Naive thymus-derived CD8-positive, alpha-beta T cell (primary cell): ENCODE measurements around the gene PDYN. TPM values are rescaled to one million over a fixed set of nuclear protein-coding genes. Genes with fewer than 3 reads are reported as not detected.
"Not testable (repeated sequence)": the region's sequence is repeated elsewhere in the genome, so short reads cannot be mapped to it uniquely, and the experiment has no call there.

ENCODE experiments used
- ATAC-seq, 2 donors: fragments of 150-1000 bp; cut with Tn5 transposase in 1 of 2; sonication (Bioruptor Pico), chemical (Tn5 transposase) in 1 of 2; 1 replicate in 1 of 2; 2 replicates in 1 of 2; pipeline ENCODE4 v1.10.0; 2021; ENCODE audit warnings: mild to moderate bottlenecking in 2 of 2, moderate library complexity in 2 of 2
- POLR2A ChIA-PET: fragments of 350-600 bp; sonication (Branson Sonifier 250); formaldehyde crosslinking; loops from one replicate; lab custom pipeline; 2021; ENCODE audit warnings: antibody characterized with exemption; lab: Charles Lee
- DNase-seq, 10 donors: peaks; one replicate each; pipeline versions ENCODE4 v3.0.0 to v3.0.0-alpha.2; 2020 to 2022
- H3K27ac Mint-ChIP-seq, 10 donors: one replicate each; pipeline ENCODE4 v1.8.0; 2020 to 2022; ENCODE audit warnings: mild to moderate bottlenecking in 10 of 10, mixed read lengths in 10 of 10, moderate library complexity in 4 of 10, inconsistent platforms in 1 of 10
- H3K27me3 Mint-ChIP-seq, 5 donors: one replicate each; pipeline ENCODE4 v1.8.0; 2021 to 2022; ENCODE audit warnings: mixed read lengths in 5 of 5
- H3K36me3 Mint-ChIP-seq, 3 donors: one replicate each; pipeline ENCODE4 v1.8.0; 2020 to 2022; ENCODE audit warnings: mixed read lengths in 3 of 3, mild to moderate bottlenecking in 2 of 3, inconsistent platforms in 1 of 3
- H3K4me1 Mint-ChIP-seq, 4 donors: one replicate each; pipeline ENCODE4 v1.8.0; 2021 to 2022; ENCODE audit warnings: mixed read lengths in 4 of 4
- H3K4me3 Mint-ChIP-seq, 10 donors: one replicate each; pipeline ENCODE4 v1.8.0; 2020 to 2022; ENCODE audit warnings: mild to moderate bottlenecking in 10 of 10, mixed read lengths in 10 of 10, moderate library complexity in 6 of 10, inconsistent platforms in 1 of 10
- H3K9me3 Mint-ChIP-seq, 9 donors: one replicate each; pipeline ENCODE4 v1.8.0; 2020 to 2022; ENCODE audit warnings: mixed read lengths in 9 of 9, mild to moderate bottlenecking in 3 of 9, inconsistent platforms in 1 of 9, moderate library complexity in 1 of 9
- polyA plus RNA-seq, 3 donors: library from polyadenylated mRNA; unstranded; fragments of 300-500 nt; fragmentation: Illumina TruSeq; gene quantifications; one replicate each; pipeline ENCODE4 v1.2.3, GENCODE V29; 2021
- total RNA-seq, 8 experiments: library from RNA in 2 of 8; stranded (reverse) in 2 of 8; gene quantifications; one replicate each; pipeline ENCODE4 v1.2.3 and lab custom pipeline; 2021 to 2026

Gene PDYN
- total RNA-seq (not detected), polyA plus RNA-seq (not detected), total RNA-seq (lab: John Stamatoyannopoulos, UW) (0 reads per million in 6 experiments)

DNA sequence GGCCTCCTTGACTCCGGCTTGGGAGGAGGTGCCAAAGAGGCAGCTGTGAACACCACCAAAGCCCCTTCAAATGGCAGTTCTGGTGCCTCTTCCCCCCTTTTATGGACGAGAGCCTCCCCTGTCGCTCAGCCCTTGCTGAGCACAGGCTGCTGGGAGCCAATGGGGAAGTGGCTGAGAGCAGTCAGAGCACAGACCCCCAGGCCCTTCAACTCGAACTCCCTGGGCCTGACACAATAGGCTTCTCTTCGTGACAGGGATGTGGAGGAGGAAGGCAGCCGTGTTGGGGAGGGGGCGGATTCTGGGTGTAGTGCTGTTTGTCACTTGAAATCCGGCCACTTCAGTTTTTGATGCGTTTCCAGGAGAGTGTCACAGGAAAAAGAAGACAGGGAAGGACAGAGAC lies at the start of gene PDYN:
Gene PDYN (minus strand): TSS at position 73 of the 400 bp plus-strand sequence. CDS start 10,974 bp downstream, outside the sequence.
- Mint-ChIP-seq H3K4me3 (no peak within 1 kb of the TSS), H3K27ac (no peak within 1 kb of the TSS), H3K9me3 (no peaks in the 10 kb centered on the region), H3K36me3 (no peaks in the 10 kb centered on the region), H3K4me1 (peaks cover 0 to 3% (median 0%) of the 10 kb centered on the region in 4 donors), H3K27me3 (peaks cover 33 to 77% (median 67%) of the 10 kb centered on the region in 5 donors)
- no peak for ATAC-seq
- POLR2A ChIA-PET, result no interaction called here
- DNase-seq, result no peak

DNA sequence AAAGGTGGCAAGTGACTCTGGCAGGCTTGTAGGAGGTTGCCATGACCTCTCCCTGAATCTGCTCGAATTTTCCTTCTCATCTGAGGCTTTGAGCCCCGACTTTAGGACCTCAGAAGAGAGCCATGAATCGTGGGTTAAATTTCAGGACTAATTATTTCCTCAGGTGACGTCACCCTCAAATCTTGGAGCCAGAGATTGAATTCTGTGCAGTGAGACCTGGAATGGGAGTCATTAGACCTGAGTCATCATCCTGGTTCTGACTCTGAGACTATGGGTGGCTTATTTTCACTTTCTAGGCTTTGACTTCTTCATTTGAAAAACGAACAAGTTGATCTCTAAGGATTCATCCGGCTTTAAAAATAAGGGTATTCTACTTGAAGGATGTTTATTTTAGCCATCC lies 48.5 kb upstream of the PDYN start:
- Mint-ChIP-seq H3K36me3 (no peaks in the 10 kb centered on the region), H3K4me3 (no peak overlapping the region), H3K27me3 (peaks cover 20 to 29% (median 27%) of the 10 kb centered on the region in 5 donors), H3K27ac (no peak overlapping the region), H3K4me1 (no peaks in the 10 kb centered on the region), H3K9me3 (peaks cover 0 to 2% (median 0%) of the 10 kb centered on the region in 9 donors)
- POLR2A ChIA-PET, result no interaction called here
- DNase-seq (no peak), ATAC-seq (no peak)

DNA sequence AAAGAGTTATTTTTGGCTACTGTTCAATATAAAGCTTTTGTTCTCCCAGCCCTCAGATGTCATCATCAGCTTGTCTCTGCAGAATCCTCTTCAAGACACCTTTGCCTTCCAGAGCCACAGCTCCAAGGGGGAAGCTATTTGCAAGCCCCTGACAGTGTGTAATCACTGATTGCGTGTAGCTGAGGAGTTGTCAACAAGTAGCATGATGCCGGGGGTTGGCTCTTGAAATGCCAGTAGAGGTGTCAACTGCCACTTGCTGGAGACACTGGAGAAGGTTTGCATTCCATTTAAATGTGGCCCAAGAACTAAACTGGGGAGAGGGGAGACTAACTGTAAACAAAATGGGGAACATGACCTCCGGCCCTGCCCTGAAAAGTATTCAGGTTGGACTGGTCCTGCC lies 44.3 kb upstream of the PDYN start:
- Mint-ChIP-seq H3K9me3 (peaks cover 0 to 2% (median 0%) of the 10 kb centered on the region in 9 donors), H3K4me1 (no peaks in the 10 kb centered on the region), H3K36me3 (no peaks in the 10 kb centered on the region), H3K27me3 (peaks cover 23 to 58% (median 31%) of the 10 kb centered on the region in 5 donors), H3K4me3 (no peak overlapping the region), H3K27ac (no peak overlapping the region)
- POLR2A ChIA-PET, result no interaction called here
- no peak for DNase-seq
- ATAC-seq, result no peak

DNA sequence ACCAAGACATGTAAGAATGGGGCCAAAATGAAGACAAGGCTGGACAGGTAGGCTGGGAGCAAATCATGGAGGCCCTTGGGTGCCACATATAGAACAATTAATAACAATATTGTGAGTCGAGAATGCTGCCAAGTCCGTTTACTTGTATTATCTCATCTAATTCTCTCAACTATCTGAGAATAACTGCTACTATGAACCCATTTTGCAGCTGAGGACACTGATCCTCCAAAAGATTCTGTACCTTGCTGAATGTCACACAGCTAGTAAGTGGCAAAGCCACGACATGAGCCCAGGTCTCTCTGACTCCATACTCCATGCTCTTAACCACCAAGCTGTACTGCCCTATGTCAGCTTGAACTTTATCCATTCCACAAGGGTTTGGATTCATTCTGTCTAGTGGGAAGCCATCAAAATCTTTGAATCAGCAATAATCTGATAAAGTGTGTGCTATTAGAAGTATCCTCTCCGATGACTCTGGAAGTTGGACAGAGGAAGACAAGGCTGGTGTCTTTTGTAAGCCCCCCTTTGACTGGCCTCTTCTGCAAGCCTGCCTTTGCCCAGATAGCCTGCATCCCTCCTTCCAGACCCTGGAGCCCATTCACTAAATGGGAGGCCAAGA lies 43.5 kb upstream of the PDYN start:
- peaks cover 0 to 2% (median 0%) of the 10 kb centered on the region in 9 donors for H3K9me3 Mint-ChIP-seq
- no peak overlapping the region for H3K4me3 Mint-ChIP-seq
- ATAC-seq (no peak), DNase-seq (no peak)
- no peaks in the 10 kb centered on the region for H3K36me3 Mint-ChIP-seq
- no peaks in the 10 kb centered on the region for H3K4me1 Mint-ChIP-seq
- peaks cover 27 to 65% (median 32%) of the 10 kb centered on the region in 5 donors for H3K27me3 Mint-ChIP-seq
- H3K27ac Mint-ChIP-seq, result no peak overlapping the region
- POLR2A ChIA-PET, result no interaction called here

DNA sequence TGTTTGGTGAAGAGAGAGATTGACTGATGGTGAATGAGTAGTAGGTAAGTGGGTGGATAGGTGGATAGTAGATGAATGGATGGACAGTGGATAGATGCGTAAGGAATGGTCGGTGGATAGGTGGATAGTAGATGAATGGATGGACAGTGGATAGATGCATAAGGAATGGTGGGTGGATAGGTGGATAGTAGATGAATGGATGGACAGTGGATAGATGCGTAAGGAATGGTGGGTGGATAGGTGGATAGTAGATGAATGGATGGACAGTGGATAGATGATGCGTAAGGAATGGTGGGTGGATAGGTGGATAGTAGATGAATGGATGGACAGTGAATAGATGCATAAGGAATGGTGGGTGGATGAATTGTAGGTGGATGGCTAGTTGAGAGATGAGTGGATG lies 42.5 kb upstream of the PDYN start:
- H3K4me3 Mint-ChIP-seq, H3K9me3 Mint-ChIP-seq, POLR2A ChIA-PET, H3K27ac Mint-ChIP-seq, H3K4me1 Mint-ChIP-seq, H3K36me3 Mint-ChIP-seq, ATAC-seq, DNase-seq: not testable (repeated sequence)
- peaks cover 31 to 76% (median 41%) of the 10 kb centered on the region in 5 donors for H3K27me3 Mint-ChIP-seq

DNA sequence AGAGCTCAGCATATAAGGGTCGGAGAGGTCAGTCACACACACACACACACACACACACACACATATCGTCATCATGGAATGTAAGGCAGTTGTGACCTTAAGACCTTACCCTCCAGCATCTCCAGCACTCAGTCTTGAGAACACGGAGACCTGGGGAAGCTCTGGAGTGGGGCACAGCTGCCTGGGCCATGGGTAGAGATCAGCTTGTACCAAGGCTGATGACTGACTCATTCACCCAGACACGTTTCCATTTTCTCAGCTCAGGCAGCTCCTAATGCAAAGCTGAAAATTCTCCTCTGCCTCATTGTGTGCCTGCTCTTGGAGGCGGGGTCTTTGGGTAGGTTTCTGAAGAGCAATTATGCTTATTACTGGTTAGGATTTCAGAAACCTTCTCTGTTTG lies 38.3 kb upstream of the PDYN start:
- no peaks in the 10 kb centered on the region for H3K4me1 Mint-ChIP-seq
- H3K27ac Mint-ChIP-seq, result no peak overlapping the region
- POLR2A ChIA-PET, result no interaction called here
- ATAC-seq, result no peak
- no peak overlapping the region for H3K4me3 Mint-ChIP-seq
- peaks cover 0 to 5% (median 0%) of the 10 kb centered on the region in 3 donors for H3K36me3 Mint-ChIP-seq
- no peak for DNase-seq
- H3K27me3 Mint-ChIP-seq, result peaks cover 29 to 87% (median 43%) of the 10 kb centered on the region in 5 donors
- peaks cover 0 to 13% (median 6%) of the 10 kb centered on the region in 9 donors for H3K9me3 Mint-ChIP-seq

DNA sequence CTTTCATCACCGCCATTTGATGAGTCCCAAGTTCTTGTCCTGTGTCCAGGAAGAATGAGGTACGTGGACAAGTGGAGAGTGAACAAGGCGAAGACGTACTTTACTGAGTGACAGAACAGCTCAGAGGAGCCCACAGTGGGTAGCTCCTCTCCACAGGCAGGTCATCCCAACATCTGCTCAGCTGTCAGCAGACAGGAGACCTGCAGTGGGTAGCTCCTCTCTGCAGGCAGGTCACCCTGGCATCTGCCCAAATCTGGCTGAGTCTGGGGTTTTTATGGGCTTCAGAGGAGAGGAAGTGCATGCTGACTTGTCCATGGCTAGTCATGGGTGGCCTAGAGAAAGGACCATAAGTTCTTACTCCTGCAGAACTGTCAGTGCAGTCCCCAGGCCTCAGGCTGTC lies 32.7 kb upstream of the PDYN start:
- Mint-ChIP-seq H3K4me3 (no peak overlapping the region), H3K27ac (no peak overlapping the region), H3K9me3 (peaks cover 0 to 25% (median 10%) of the 10 kb centered on the region in 9 donors), H3K27me3 (peaks cover 21 to 52% (median 34%) of the 10 kb centered on the region in 5 donors), H3K4me1 (no peaks in the 10 kb centered on the region), H3K36me3 (peaks cover 0 to 5% (median 0%) of the 10 kb centered on the region in 3 donors)
- no peak for ATAC-seq
- DNase-seq, result no peak
- POLR2A ChIA-PET, result no interaction called here

DNA sequence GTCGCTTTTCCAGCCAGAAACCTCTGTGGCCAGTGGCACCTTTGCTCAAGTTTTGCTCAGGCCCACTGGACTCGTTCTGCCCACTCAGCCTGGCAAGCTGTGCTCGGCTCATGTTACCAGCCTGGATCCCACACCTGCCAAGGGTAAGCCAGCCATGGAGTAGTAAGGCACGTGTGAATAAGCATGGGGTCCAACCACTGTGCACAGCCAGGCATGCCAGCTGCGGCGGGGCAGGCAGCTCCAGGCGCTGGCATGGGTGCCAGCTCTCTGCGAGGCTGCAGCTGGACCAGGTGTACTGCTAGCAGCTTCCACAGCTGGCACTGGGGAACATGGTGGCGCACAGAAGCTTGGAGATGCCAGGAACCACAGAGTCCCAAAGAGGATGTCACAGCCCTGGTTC lies 32.1 kb upstream of the PDYN start:
- H3K27me3 Mint-ChIP-seq, result peaks cover 17 to 47% (median 32%) of the 10 kb centered on the region in 5 donors
- H3K4me3 Mint-ChIP-seq, result no peak overlapping the region
- H3K27ac Mint-ChIP-seq, result no peak overlapping the region
- peaks cover 0 to 25% (median 10%) of the 10 kb centered on the region in 9 donors for H3K9me3 Mint-ChIP-seq
- peaks cover 0 to 5% (median 0%) of the 10 kb centered on the region in 3 donors for H3K36me3 Mint-ChIP-seq
- no peak for ATAC-seq
- no peaks in the 10 kb centered on the region for H3K4me1 Mint-ChIP-seq
- no peak for DNase-seq
- POLR2A ChIA-PET, result no interaction called here

DNA sequence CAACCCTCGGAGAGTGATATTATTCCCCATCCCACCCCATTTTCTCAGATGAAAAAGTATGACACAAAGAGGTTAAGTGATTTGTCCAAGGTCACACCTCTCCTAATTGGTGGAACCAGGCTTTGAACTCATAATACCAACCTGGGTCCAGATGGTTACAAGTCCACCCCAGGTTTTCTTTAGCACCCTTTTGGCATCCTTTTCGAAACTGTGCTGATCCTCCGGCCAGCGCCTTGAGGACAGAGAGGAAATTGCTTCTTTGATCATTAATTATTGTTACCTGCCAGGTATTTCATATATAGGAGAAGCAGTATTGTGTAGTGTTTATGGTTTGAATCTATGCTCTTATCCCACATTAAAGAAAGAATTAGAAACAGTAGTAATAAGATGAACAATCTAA lies 29.3 kb upstream of the PDYN start:
- Mint-ChIP-seq H3K4me3 (no peak overlapping the region), H3K4me1 (no peaks in the 10 kb centered on the region), H3K36me3 (peaks cover 0 to 4% (median 0%) of the 10 kb centered on the region in 3 donors), H3K27ac (no peak overlapping the region), H3K27me3 (peaks cover 15 to 26% (median 23%) of the 10 kb centered on the region in 5 donors), H3K9me3 (peaks cover 0 to 21% (median 6%) of the 10 kb centered on the region in 9 donors)
- POLR2A ChIA-PET, result no interaction called here
- no peak for ATAC-seq
- no peak for DNase-seq

DNA sequence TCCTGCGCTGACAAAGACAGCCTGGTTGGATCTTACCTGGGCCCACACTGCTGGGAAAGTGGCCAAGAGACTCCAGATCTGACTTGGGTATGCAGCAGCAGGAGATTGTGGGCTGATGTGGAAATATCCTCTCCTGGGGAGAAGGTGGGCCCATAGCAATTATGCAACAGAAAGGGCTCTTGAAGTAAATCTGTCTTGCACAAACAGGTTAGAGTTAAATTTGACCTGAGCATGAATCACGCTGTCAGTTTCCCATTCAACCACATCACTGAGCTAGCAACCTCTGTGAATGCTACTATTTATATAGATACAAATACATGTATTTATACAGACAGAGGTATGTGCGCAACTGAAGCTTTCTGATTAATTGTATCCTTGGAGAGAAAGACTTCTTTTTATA lies 28.3 kb upstream of the PDYN start:
- Mint-ChIP-seq H3K36me3 (no peaks in the 10 kb centered on the region), H3K4me1 (no peaks in the 10 kb centered on the region), H3K9me3 (peaks cover 0 to 12% (median 2%) of the 10 kb centered on the region in 9 donors), H3K27me3 (peaks cover 12 to 23% (median 20%) of the 10 kb centered on the region in 5 donors), H3K4me3 (no peak overlapping the region), H3K27ac (no peak overlapping the region)
- ATAC-seq (no peak), DNase-seq (no peak)
- POLR2A ChIA-PET, result no interaction called here

DNA sequence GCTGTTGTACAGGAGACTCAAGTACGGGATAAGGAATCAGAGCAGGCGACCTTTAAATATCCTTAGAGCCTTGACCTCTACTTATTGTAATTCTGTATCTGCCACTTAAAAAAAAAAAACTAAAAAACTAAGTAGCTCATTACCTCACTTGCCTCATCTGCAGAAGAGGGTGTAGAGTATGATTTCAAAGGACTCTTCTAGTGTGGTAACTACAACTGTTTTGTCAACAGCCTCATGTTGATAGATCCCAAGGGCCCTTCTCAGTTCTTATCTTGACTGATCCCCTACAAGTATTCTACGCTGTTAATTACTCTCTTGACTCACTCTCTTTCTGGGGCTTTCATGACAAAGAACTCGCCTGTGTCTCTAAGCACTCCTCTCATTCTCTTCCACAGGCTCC lies 16.7 kb upstream of the PDYN start:
- Mint-ChIP-seq H3K36me3 (no peaks in the 10 kb centered on the region), H3K27me3 (peaks cover 27 to 62% (median 41%) of the 10 kb centered on the region in 5 donors), H3K9me3 (peaks cover 0 to 5% (median 0%) of the 10 kb centered on the region in 9 donors), H3K4me3 (no peak overlapping the region), H3K27ac (no peak overlapping the region), H3K4me1 (no peaks in the 10 kb centered on the region)
- ATAC-seq (no peak), DNase-seq (no peak)
- POLR2A ChIA-PET, result no interaction called here

DNA sequence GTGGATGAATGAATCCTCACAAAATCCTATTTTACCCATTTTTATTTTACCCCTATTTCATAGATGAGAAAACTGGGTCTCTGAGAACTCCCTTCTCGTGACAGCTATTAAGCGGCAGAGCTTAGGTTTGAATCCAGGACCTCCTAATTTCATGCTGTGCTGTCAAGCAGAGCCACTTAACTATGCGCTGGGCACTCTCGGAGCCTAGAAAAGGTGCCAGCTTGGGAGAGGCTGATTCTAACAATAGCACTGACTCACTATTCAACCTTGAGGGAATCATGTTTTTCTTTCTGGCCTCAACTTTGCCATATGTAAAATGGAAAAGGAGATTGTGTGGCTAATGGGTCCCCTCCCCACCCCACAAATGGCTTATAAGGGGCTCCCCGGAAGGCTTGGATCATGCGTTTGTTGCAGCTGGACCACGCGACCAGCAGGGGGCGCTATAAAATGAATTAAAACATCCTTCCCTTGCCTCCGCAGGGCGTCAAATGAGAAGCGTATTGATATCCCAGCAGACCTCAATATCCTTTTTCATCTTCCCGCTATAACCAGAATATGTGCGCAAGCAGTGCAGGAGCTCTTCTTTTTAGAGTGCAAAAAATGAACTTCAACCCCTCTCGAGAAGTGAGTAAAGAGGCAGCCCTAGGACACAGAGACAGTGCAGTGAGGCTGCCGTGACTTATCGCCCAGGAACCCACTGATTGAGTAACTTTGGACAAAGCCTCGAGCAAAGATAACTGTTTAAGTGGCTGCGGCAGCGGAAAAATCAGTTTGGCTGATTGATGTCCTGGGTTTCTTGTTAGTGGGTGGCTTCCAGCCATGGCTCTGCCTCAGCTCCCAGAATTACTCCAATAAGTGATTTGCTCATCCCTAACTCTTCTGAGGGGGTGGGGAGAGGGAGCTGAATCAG lies 12.8 kb upstream of the PDYN start:
- no peak for ATAC-seq
- Mint-ChIP-seq H3K9me3 (peaks cover 0 to 5% (median 0%) of the 10 kb centered on the region in 9 donors), H3K36me3 (no peaks in the 10 kb centered on the region), H3K27me3 (peaks cover 26 to 47% (median 37%) of the 10 kb centered on the region in 5 donors), H3K27ac (no peak overlapping the region), H3K4me1 (no peaks in the 10 kb centered on the region), H3K4me3 (no peak overlapping the region)
- POLR2A ChIA-PET, result no interaction called here
- DNase-seq, result peak in 4 of 10 donors; percentile 2 to 21 (median 10)
